Measurements from ENCODE around the gene CBLC.

- TF ChIP-seq, protein P1, sequence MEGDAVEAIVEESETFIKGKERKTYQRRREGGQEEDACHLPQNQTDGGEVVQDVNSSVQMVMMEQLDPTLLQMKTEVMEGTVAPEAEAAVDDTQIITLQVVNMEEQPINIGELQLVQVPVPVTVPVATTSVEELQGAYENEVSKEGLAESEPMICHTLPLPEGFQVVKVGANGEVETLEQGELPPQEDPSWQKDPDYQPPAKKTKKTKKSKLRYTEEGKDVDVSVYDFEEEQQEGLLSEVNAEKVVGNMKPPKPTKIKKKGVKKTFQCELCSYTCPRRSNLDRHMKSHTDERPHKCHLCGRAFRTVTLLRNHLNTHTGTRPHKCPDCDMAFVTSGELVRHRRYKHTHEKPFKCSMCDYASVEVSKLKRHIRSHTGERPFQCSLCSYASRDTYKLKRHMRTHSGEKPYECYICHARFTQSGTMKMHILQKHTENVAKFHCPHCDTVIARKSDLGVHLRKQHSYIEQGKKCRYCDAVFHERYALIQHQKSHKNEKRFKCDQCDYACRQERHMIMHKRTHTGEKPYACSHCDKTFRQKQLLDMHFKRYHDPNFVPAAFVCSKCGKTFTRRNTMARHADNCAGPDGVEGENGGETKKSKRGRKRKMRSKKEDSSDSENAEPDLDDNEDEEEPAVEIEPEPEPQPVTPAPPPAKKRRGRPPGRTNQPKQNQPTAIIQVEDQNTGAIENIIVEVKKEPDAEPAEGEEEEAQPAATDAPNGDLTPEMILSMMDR (IDR thresholded peaks at IDR 0.05) = no peak
- no peak for TF ChIP-seq POLR2A (IDR thresholded peaks at IDR 0.05)
- TF ChIP-seq POLR2AphosphoS5 (IDR thresholded peaks at IDR 0.05) = no peak
- TF ChIP-seq EP300 (IDR thresholded peaks at IDR 0.05) = no peak
Measured at GRCh38 chr19:44742330-44743061, 35.2 kb upstream of the CBLC start.

Data from upper lobe of left lung (tissue), 4 donors.